T-cell (primary cell): Measurements from ENCODE around the gene C1orf115. TPM values are rescaled to one million over a fixed set of nuclear protein-coding genes. Genes with fewer than 3 reads are reported as not detected.
A peak's percentile ranks its signal among the peaks of the same experiment; 100 is the strongest.

ENCODE experiments used
- ATAC-seq, 4 experiments: fragments of 200-7000 bp in 3 of 4; fragments of 150-1000 bp in 1 of 4; cut with Tn5 transposase; replicated peaks in 1 of 4; 1 replicate in 3 of 4; 2 replicates in 1 of 4; pipeline ENCODE4 v1.10.0; 2021; ENCODE audit warnings: moderate library complexity in 3 of 4, mild to moderate bottlenecking in 2 of 4, moderate number of reproducible peaks in 1 of 4
- CTCF ChIA-PET, 2 donors: fragments of 300-600 bp; sonication (Branson Sonifier 250); formaldehyde crosslinking; loops; one replicate each; lab custom pipeline; 2022; ENCODE audit warnings: antibody characterized with exemption in 2 of 2; lab: Charles Lee
- POLR2A ChIA-PET, 2 donors: fragments of 300-600 bp; sonication (Branson Sonifier 250); formaldehyde crosslinking; loops; one replicate each; lab custom pipeline; 2022; ENCODE audit warnings: antibody characterized with exemption in 2 of 2; lab: Charles Lee
- DNase-seq, 35 experiments: peaks; one replicate each; pipeline versions ENCODE4 v3.0.0 to v3.0.0-alpha.2; 2013 to 2023
- H3K27ac ChIP-seq: one replicate; pipeline ENCODE4 v1.5.1; 2013; ENCODE audit warnings: low read length
- H3K27me3 ChIP-seq, 2 experiments: replicated peaks in 1 of 2; 1 replicate in 1 of 2; 2 replicates in 1 of 2; pipeline versions ENCODE4 v1.6.1 to v1.7.0; 2013; ENCODE audit warnings: low read length in 1 of 2, mixed read lengths in 1 of 2; ENCODE audit not compliant: control insufficient read depth in 2 of 2, insufficient read depth in 2 of 2; ENCODE audit errors: extremely low read depth in 1 of 2
- H3K36me3 ChIP-seq, 2 donors: 1 replicate in 1 of 2; 2 replicates in 1 of 2; pipeline versions ENCODE4 v1.6.1 to v1.7.0; 2013; ENCODE audit warnings: low read length in 1 of 2; ENCODE audit not compliant: control insufficient read depth in 2 of 2, insufficient read depth in 1 of 2; ENCODE audit errors: extremely low read depth in 1 of 2
- H3K4me1 ChIP-seq, 2 experiments: 1 replicate in 1 of 2; 2 replicates in 1 of 2; pipeline versions ENCODE4 v1.6.1 to v1.7.0; 2013; ENCODE audit warnings: low read length in 2 of 2, mixed read lengths in 1 of 2; ENCODE audit not compliant: insufficient read depth in 2 of 2, control insufficient read depth in 1 of 2; ENCODE audit errors: extremely low read depth in 1 of 2
- H3K4me3 ChIP-seq, 2 donors: 1 replicate in 1 of 2; 2 replicates in 1 of 2; pipeline versions ENCODE4 v1.5.1 to v1.7.0; 2013; ENCODE audit warnings: mild to moderate bottlenecking in 2 of 2, low read length in 1 of 2, moderate library complexity in 1 of 2; ENCODE audit not compliant: control insufficient read depth in 1 of 2; ENCODE audit errors: extremely low read depth in 1 of 2
- H3K9me3 ChIP-seq: 2 replicates; pipeline ENCODE4 v1.7.0; 2013
- H3K27ac Mint-ChIP-seq, 2 donors: one replicate each; pipeline ENCODE4 v1.8.0; 2020 to 2021; ENCODE audit warnings: mild to moderate bottlenecking in 2 of 2, mixed read lengths in 2 of 2
- H3K27me3 Mint-ChIP-seq, 2 donors: one replicate each; pipeline ENCODE4 v1.8.0; 2021 to 2022; ENCODE audit warnings: mixed read lengths in 2 of 2
- H3K36me3 Mint-ChIP-seq: one replicate; pipeline ENCODE4 v1.8.0; 2021; ENCODE audit warnings: mixed read lengths
- H3K4me1 Mint-ChIP-seq, 3 donors: one replicate each; pipeline ENCODE4 v1.8.0; 2020 to 2022; ENCODE audit warnings: mixed read lengths in 3 of 3, mild to moderate bottlenecking in 1 of 3
- H3K4me3 Mint-ChIP-seq, 3 donors: one replicate each; pipeline ENCODE4 v1.8.0; 2020 to 2022; ENCODE audit warnings: mild to moderate bottlenecking in 3 of 3, mixed read lengths in 3 of 3, moderate library complexity in 3 of 3
- H3K9me3 Mint-ChIP-seq, 3 donors: one replicate each; pipeline ENCODE4 v1.8.0; 2020 to 2022; ENCODE audit warnings: mixed read lengths in 3 of 3
- WGBS: methylation state at CpG from one replicate; pipeline ENCODE4 v1.1.5; 2013; ENCODE audit warnings: missing lambda C conversion rate; ENCODE audit not compliant: insufficient coverage; 5-methylcytosine and 5-hydroxymethylcytosine counted together
- total RNA-seq, 35 experiments: library from RNA in 6 of 35; stranded (reverse) in 6 of 35; fragments of 120-200 nt in 1 of 35; gene quantifications; one replicate each; pipeline versions ENCODE4 v1.2.1 to v1.2.4 and lab custom pipeline; 2013 to 2026

Gene C1orf115
- total RNA-seq, 5 donors from 2014 or later (not counting 1 experiment from before 2014, with no cell fraction given), result 0.45 to 1.6 (median 1.3) TPM

- no peaks in the 10 kb centered on the region for H3K36me3 Mint-ChIP-seq
- Histone ChIP-seq H3K4me3 (no peak overlapping the region), H3K27me3 (no peaks in the 10 kb centered on the region), H3K27ac (no peak overlapping the region), H3K36me3 (no peaks in the 10 kb centered on the region), H3K9me3 (no peaks in the 10 kb centered on the region), H3K4me1 (peaks cover 0 to 1% of the 10 kb centered on the region in 2 experiments)
- no peak for ATAC-seq
- no peak overlapping the region for H3K27ac Mint-ChIP-seq
- H3K4me3 Mint-ChIP-seq, result no peak overlapping the region
- H3K4me1 Mint-ChIP-seq, result peaks cover 0 to 8% (median 4%) of the 10 kb centered on the region in 3 donors
- no CpG with 5 or more reads among the region's 1 CpG for WGBS
- POLR2A ChIA-PET, result no interaction called here
- no peaks in the 10 kb centered on the region for H3K9me3 Mint-ChIP-seq
- peaks cover 0 to 6% of the 10 kb centered on the region in 2 donors for H3K27me3 Mint-ChIP-seq
- DNase-seq, result no peak
- CTCF ChIA-PET, result interaction anchor here in 1 of 2 donors (1.1 kb wide), 1 partner anchor 10 kb away, joined by 3 read pairs; no protein-coding TSS in a partner anchor
These were observed 37.4 kb downstream of the C1orf115 start for GRCh38 chr1:220727519-220727918.

- POLR2A ChIA-PET, result no interaction called here
- WGBS, result 67% methylated on average over 1 of the region's 2 CpGs
These were observed 40.3 kb downstream of the C1orf115 start for GRCh38 chr1:220730486-220730885.

GRCh38 chr1:220732137-220732536 is 42.0 kb downstream of the C1orf115 start:
- H3K4me1 Mint-ChIP-seq, result peaks cover 0 to 19% (median 16%) of the 10 kb centered on the region in 3 donors
- DNase-seq, result no peak
- CTCF ChIA-PET, result no interaction called here
- H3K4me3 Mint-ChIP-seq, result no peak overlapping the region
- no peak for ATAC-seq
- Histone ChIP-seq H3K36me3 (no peaks in the 10 kb centered on the region), H3K27me3 (no peaks in the 10 kb centered on the region), H3K27ac (no peak overlapping the region), H3K4me1 (peaks cover 3 to 11% of the 10 kb centered on the region in 2 experiments), H3K9me3 (no peaks in the 10 kb centered on the region), H3K4me3 (no peak overlapping the region)
- no peaks in the 10 kb centered on the region for H3K36me3 Mint-ChIP-seq
- POLR2A ChIA-PET, result no interaction called here
- peak overlapping the region in 1 of 2 donors; percentile 49 for H3K27ac Mint-ChIP-seq
- no peaks in the 10 kb centered on the region for H3K27me3 Mint-ChIP-seq
- no CpG with 5 or more reads among the region's 3 CpGs for WGBS
- no peaks in the 10 kb centered on the region for H3K9me3 Mint-ChIP-seq

More at GRCh38 chr1:220730486-220730885, 40.3 kb downstream of the C1orf115 start:
- H3K27me3 ChIP-seq, result no peaks in the 10 kb centered on the region
- peak overlapping the region in 1 of 2 donors; percentile 44 for H3K27ac Mint-ChIP-seq
- H3K9me3 ChIP-seq, result no peaks in the 10 kb centered on the region
- peaks cover 0 to 19% (median 16%) of the 10 kb centered on the region in 3 donors for H3K4me1 Mint-ChIP-seq
- DNase-seq, result no peak
- H3K27me3 Mint-ChIP-seq, result peaks cover 0 to 6% of the 10 kb centered on the region in 2 donors
- no peak overlapping the region for H3K27ac ChIP-seq
- no peaks in the 10 kb centered on the region for H3K9me3 Mint-ChIP-seq
- peaks cover 3 to 11% of the 10 kb centered on the region in 2 experiments for H3K4me1 ChIP-seq
- CTCF ChIA-PET, result no interaction called here
- H3K36me3 ChIP-seq, result no peaks in the 10 kb centered on the region
- H3K36me3 Mint-ChIP-seq, result no peaks in the 10 kb centered on the region
- no peak for ATAC-seq
- H3K4me3 ChIP-seq, result no peak overlapping the region
- H3K4me3 Mint-ChIP-seq, result no peak overlapping the region

DNA sequence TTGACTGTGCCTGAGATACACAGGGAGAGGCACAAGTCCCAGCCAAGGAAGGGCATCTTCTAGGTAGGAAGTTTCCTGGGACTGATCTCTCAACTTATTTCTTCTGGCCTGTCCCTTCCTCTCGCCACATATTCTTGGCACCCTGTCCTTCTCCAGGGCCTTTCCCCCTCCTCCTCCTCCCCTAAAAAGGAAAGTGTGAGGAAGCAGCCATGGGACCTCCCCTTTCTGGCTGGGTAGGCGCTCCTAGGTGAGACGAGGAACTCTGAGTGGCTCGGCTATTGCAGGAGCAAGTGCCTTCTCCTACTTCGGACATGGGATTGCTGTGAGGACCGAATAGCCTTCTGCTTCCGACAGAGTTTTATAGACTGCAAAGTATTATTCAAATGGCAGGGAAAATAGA is 42.5 kb downstream of the C1orf115 start:
- H3K9me3 Mint-ChIP-seq, result no peaks in the 10 kb centered on the region
- no peaks in the 10 kb centered on the region for H3K36me3 ChIP-seq
- CTCF ChIA-PET, result interaction anchor here (0.6 to 2.0 kb wide), 28 partner anchors 9 to 1912 kb away, joined by 3 to 24 read pairs (median 5); partner anchors contain the start of genes BPNT1 (in 1 of the 2) and RAB3GAP2 (in 1 of the 2)
- no peak overlapping the region for H3K4me3 ChIP-seq
- H3K27me3 ChIP-seq, result no peaks in the 10 kb centered on the region
- DNase-seq (no peak), ATAC-seq (no peak)
- no peak overlapping the region for H3K27ac ChIP-seq
- H3K9me3 ChIP-seq, result no peaks in the 10 kb centered on the region
- no peaks in the 10 kb centered on the region for H3K36me3 Mint-ChIP-seq
- peak overlapping the region in 1 of 3 donors; percentile 47 for H3K4me3 Mint-ChIP-seq
- H3K4me1 ChIP-seq, result peaks cover 3 to 11% of the 10 kb centered on the region in 2 experiments
- POLR2A ChIA-PET, result interaction anchor here in 1 of 2 donors (0.7 kb wide), 1 partner anchor 673 kb away, joined by 7 read pairs; no protein-coding TSS in a partner anchor
- peaks cover 0 to 19% (median 16%) of the 10 kb centered on the region in 3 donors for H3K4me1 Mint-ChIP-seq
- no peak overlapping the region for H3K27ac Mint-ChIP-seq
- H3K27me3 Mint-ChIP-seq, result no peaks in the 10 kb centered on the region
- 100% methylated on average over 3 of the region's 7 CpGs for WGBS

DNA sequence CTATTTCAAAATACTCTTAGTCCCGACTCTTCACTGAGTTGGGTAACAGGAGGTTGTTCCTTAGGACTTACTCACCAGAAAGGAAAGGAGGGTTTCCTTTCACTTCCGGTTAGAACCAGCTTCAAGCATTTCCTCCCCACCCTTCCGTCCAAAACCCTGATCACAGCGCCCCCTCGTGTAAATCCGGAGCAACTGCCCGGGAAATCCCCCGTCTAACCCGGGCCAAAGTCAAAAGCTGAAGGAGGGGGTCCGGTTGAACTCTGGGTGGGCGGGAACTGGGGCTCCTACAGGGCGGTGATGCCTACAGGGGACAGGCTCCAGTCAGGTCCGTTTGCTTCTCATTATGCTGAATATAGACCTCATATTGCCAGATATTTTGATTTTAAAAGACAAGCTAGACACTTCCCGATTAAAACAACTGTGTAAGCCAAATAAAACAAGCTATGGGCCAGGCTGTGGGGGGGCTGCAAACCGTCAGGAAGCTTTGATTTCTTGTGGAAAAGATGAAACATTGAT is 43.0 kb downstream of the C1orf115 start:
- Mint-ChIP-seq H3K27me3 (no peaks in the 10 kb centered on the region), H3K9me3 (no peaks in the 10 kb centered on the region), H3K4me3 (peak overlapping the region in 2 of 3 donors; percentile 43 to 47), H3K4me1 (peaks cover 0 to 19% (median 16%) of the 10 kb centered on the region in 3 donors), H3K27ac (no peak overlapping the region), H3K36me3 (no peaks in the 10 kb centered on the region)
- H3K27ac ChIP-seq, result no peak overlapping the region
- no peaks in the 10 kb centered on the region for H3K27me3 ChIP-seq
- 5% methylated on average over 9 of the region's 15 CpGs for WGBS
- no peaks in the 10 kb centered on the region for H3K36me3 ChIP-seq
- H3K9me3 ChIP-seq, result no peaks in the 10 kb centered on the region
- ATAC-seq, result peak; percentile 82 to 90 (median 86)
- DNase-seq, result peak; percentile 41 to 81 (median 68)
- ChIA-PET CTCF (interaction anchor here (0.6 to 2.0 kb wide), 39 partner anchors 10 to 1911 kb away, joined by 3 to 24 read pairs (median 4); partner anchors contain the start of genes BPNT1 (in 1 of the 2) and RAB3GAP2 (in 1 of the 2)), POLR2A (interaction anchor here in 1 of 2 donors (0.7 kb wide), 1 partner anchor 674 kb away, joined by 7 read pairs; no protein-coding TSS in a partner anchor)
- no peak overlapping the region for H3K4me3 ChIP-seq
- H3K4me1 ChIP-seq, result peaks cover 3 to 11% of the 10 kb centered on the region in 2 experiments

DNA sequence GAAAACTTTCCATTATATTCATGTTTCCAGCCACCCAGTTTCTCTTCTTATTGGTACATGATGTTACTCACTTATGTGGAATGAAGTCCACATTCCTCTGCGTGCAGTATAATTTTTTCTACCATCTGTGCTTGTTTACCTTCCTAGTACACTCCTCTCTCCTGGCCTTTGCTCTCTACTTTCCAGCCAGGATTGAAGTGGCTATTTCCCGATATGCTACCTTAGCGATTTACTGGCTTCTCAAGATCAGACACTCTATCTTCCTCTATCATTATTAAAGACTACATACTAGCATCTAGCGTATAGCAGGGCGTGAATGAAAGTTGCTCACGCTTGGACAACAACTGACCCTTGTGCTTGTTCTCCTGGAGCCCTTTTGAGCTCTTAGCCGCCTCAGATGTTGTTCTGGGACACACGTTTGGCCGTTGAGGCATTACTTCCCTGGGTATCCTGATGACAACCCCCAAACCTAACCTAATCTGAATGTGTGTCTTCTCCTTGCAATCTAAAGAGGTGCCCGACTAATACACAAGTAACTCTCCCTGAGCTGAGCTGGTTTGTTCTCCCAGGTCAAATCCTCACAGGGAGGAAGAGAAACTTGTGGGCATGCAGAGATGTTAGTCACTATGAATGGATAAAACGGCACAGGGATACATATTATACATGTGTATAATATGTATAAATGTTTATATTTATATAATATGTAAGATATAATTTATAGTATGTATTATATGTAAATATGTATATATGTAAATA is 44.6 kb downstream of the C1orf115 start:
- no peaks in the 10 kb centered on the region for H3K36me3 Mint-ChIP-seq
- H3K27me3 Mint-ChIP-seq, result no peaks in the 10 kb centered on the region
- Histone ChIP-seq H3K27ac (no peak overlapping the region), H3K9me3 (no peaks in the 10 kb centered on the region), H3K36me3 (no peaks in the 10 kb centered on the region), H3K4me3 (no peak overlapping the region), H3K4me1 (peaks cover 3 to 11% of the 10 kb centered on the region in 2 experiments), H3K27me3 (no peaks in the 10 kb centered on the region)
- no peak for ATAC-seq
- CTCF ChIA-PET, result interaction anchor here (0.6 to 2.0 kb wide), 7 partner anchors 8 to 745 kb away, joined by 3 to 10 read pairs (median 3); no protein-coding TSS in a partner anchor
- POLR2A ChIA-PET, result interaction anchor here in 1 of 2 donors (0.6 kb wide), 1 partner anchor 435 kb away, joined by 3 read pairs; no protein-coding TSS in a partner anchor
- no peak overlapping the region for H3K4me3 Mint-ChIP-seq
- H3K4me1 Mint-ChIP-seq, result peaks cover 0 to 19% (median 16%) of the 10 kb centered on the region in 3 donors
- 89% methylated on average over 9 of the region's 11 CpGs for WGBS
- no peak for DNase-seq
- no peaks in the 10 kb centered on the region for H3K9me3 Mint-ChIP-seq
- H3K27ac Mint-ChIP-seq, result no peak overlapping the region
